T-helper 1 cell treated with Interleukin-12 subunit alpha and Interleukin-12 subunit beta and Interleukin-4 antibody, amounts not matched to agents 30 ng/mL and 1 ng/mL, for 36 hours (primary cell): ENCODE results near the gene POLR3GL. TPM values are rescaled to one million over a fixed set of nuclear protein-coding genes. Genes with fewer than 3 reads are reported as not detected.

Experiments
- intact Hi-C: fragments of 100-400 bp; cut with micrococcal nuclease; formaldehyde crosslinking; loops from one replicate; pipeline ENCODE4 v1.15.1; 2024
- total RNA-seq: library from RNA; stranded (reverse); gene quantifications from 2 replicates; pipeline ENCODE4 v1.2.3, GENCODE V29; 2022

POLR3GL gene
- total RNA-seq, 1 donor from 2014 or later, result 17.8 TPM

DNA sequence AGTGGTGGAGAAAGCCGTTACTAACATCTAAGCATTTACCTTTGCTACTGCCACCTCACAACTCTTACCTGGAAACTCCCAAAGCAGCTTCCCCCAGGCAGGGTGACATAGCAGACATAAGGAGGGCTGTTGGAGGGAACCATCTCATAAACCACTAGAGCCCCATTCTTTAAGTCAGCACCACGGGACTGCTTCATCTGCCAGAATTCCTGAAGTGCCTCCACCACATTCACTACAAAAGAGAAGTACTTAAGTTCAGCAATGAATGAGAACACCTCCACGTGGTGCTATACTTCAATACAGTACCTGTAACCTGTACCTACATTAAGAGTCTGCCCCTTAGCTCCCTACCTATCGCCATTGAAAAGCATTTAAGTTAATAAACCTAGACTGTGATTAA, 16.9 kb upstream of the POLR3GL start:
- intact Hi-C loops, result no loop called here

DNA sequence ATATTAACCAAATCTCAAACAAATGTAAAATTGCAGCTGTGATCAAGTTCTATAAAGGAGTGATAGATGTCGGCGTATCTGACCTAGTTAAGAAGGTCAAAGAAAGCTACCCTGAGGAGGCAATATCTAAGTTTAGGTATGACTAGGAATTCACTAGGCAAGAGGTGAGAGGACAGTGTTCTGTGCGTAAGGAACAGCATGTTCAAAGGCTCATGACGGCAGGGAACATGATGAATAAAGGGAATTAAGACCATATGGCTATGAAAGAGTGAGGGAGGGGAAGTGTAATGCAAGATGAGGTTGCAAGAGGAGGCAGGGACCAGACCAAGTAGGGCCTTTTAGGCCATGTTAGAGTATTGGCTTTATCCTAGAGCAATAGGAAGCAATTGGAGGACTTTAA, 15.3 kb upstream of the POLR3GL start:
- intact Hi-C loops, result no loop called here

DNA sequence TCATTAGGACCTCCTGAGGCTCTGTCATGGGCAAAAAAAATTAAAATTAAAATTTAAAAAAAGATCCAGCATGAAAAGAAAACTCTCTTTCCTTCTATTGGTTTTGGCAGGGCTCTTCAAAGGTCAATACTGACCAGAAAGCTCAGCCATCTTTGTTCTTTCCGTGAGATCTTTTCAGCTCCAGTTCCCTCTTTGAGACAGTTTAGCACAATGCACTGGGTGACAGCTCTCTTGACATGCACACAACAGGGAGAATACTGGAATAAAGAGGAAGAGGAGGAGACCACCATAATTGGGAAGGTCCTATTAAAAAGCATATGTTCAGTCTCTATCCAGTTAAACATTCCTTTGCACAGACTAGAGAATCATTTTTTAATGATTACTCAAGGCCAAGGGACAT, 13.0 kb upstream of the POLR3GL start:
- intact Hi-C loops, result no loop called here

DNA sequence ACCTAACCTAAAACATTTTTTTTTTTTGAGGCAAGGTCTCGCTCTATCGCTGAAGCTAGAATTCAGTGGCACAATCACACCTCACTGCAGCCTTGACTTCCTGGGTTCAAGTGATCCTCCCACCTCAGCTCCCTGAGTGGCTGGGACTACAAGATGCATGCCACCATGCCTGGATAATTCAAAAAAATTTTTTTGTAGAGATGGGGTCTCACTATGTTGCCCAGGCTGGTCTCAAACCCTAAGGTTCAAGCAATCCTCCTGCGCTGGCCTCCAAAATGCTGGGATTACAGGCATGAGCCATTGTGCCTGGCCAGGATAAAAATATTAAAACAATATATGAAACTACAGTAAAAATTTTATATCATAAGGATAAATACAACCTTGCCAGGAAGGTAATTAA, 11.6 kb upstream of the POLR3GL start:
- intact Hi-C loops, result no loop called here

DNA sequence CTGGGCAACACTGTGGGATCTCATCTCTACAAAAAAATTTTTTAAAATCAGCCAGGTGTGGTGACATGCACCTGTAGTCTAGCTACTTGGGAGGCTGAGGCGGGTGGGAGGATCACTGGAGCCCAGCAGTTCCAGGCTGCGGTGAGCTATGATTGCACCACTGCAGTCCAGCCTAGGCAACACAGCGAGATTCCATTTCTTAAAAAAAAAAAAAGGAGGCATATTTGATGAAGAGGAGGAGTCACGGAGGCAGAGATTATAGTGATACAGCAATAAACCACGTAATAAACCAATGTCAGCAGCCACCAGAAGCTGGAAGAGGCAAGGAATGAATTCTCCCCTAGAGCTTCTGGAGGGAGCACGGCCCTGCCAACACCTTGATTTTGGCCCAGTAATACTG, 10.6 kb upstream of the POLR3GL start:
- intact Hi-C loops, result no loop called here

DNA sequence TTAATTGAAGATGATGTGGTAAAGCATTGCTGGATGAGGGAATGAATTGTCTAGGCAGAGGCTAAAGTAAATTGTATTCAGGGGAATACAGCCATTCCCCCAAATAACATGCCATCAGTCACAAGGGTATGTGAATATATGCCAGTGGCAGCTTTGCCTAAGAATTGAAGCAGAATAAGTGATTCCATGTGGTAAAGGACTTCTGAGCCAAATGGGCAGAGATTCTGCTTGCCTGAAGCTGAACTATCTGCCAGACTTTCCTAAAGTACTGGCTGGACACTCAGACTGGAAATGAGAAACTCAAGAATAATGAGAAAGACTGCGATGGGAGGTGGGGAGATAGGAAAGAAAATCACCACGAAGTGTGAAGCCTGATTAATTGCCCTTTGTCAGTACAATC, 9.1 kb upstream of the POLR3GL start:
- intact Hi-C loops, result no loop called here

DNA sequence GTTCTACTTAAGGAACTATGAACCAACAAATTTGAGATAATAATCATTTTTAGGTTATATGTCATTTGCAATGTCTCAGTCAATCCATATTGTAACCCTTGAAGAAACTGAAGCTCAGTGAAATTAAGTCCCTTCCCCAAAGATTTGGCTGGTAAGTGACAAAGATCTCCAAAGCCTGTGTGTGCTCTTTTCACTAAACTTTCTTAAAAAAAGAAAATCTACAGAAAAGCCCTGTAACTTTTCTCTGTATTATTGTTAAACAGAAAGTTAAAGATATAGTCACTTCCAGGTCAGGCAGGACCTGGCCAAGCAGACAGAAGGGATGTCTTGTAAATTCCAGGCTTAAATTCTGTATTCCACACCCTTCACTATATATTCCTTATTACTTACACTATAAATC, 8.1 kb upstream of the POLR3GL start:
- intact Hi-C loops, result loop anchor here (1.0 to 2.0 kb wide), 2 partner anchors 8 to 98 kb away; partner anchors contain the start of genes ANKRD34A, PIAS3 and POLR3GL

DNA sequence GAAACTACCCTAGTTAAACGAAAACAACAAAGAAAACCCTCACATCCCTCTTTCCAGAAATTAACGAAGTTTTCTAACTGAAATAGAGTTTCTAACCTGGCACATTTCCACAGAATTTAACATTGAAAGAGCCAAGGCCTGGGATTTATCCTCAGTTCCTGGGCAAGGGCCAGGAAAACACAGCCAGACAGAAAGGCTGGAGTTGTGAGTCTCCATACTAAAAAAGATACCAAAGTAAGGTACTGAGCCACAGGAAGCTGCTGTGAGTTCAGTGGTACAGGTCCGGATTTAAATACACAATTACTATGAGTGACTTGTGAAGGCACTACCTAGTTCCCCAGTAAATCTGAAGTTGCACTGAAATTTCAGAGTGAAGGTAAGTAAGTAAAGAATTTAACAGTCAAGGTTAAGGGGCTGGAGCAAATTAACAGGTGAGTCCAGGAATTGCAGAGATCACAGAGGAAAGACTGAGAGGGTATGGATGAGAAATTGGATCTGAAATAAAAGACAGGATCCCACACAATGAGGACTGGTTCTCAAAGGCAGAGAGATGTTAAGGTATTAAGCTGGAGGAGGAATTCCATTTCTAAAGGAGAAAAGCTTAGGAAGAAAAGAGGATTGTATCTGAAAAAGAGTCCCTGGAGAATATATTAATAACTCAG, 7.6 kb upstream of the POLR3GL start:
- intact Hi-C loops, result loop anchor here (1.0 to 2.0 kb wide), 2 partner anchors 7 to 98 kb away; partner anchors contain the start of genes ANKRD34A, PIAS3 and POLR3GL

DNA sequence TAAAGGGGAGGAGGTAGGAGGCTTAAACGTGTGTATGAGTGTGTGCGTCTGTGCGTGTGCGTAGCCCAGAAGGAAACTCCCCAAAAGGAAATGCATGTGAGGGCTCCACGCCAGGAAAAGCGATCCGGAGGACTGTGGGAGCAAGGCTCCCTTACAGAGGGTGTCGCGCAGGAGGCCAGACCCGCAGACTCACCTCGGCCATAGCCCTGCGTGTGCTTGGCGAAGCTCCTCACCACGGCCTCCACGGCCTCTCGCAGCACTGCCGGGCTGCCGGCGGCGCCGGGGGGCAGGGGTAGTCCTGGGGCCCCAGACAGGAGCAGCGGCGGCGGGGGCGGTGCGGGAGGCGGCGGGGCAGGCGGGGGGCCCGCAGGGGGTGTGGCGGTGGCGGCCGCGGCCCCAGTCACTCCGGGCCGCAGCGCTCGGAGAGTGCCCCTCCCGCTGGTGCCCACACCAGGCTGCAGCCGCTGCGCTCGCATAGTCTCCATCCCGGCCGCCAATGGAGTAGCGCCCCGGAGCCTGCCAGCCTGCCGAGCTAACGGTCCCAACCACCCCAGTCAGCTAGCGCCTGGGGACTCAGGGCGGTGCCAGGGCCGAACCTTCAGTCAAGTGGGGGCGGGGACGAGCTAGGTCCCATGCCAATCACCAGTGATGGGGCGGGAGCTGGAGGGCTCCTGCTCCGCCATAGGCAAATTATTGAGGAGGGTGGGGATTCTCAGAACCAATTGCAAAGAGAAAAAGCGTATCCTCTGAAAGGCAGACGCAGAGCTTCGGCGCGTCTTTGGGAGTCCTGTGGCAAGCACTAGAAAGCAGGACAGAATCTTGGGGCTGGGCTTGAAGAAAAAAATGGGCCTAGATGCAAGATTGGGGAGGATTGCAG, 6.8 kb upstream of the POLR3GL start, which contains the start of gene LIX1L:
Gene LIX1L (minus strand): TSS at position 575 of the 877 bp plus-strand sequence. CDS start 90 bp downstream, at position 485.
- intact Hi-C loops, result loop anchor here (1.0 to 2.0 kb wide), 8 partner anchors 21 to 133 kb away; partner anchors contain the start of genes ANKRD35, PEX11B, PIAS3 and POLR3C

DNA sequence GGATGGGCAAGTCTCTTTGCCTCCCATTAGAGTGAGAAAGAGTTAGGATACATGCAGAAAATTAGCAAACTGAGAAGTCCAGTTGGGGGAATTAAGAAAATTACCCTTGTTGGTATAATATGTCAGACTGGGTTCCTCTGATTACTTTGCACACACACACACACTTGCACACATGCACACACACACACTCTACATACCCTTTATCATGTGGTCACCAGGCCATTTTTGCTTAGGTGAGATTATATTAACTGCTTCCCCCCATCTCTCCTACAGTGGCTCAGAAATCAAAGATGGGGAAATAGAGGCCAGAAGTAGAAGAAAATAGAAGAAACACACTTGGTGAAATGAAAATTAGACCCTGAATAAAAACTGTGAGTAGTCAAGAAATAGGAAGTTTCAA, 5.8 kb upstream of the POLR3GL start:
- intact Hi-C loops, result loop anchor here (1.0 to 2.0 kb wide), 7 partner anchors 20 to 134 kb away; partner anchors contain the start of genes ANKRD35, PEX11B, POLR3C and RBM8A

DNA sequence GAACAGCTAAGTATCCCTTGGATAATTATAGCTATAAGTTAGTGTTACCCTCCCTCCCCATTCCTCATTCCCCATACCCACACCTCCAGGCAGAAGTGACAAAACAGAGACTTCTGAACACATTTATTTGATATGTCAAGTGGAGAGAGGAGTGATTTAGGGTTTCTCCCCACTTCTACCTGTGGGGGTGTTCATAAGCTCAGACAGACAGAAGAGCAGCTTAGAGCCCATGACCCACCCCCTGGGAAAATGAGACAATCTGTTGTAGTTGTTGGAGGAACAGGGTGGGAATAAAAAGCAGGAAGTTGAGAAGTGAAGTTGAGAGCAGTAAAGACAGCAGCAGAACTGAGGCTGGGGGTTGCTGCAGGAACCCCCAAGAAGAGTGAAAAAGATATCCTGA, 5.2 kb upstream of the POLR3GL start:
- intact Hi-C loops, result loop anchor here (2.0 kb wide), 1 partner anchor 135 kb away; the partner anchor contains the start of genes POLR3C and RNF115

DNA sequence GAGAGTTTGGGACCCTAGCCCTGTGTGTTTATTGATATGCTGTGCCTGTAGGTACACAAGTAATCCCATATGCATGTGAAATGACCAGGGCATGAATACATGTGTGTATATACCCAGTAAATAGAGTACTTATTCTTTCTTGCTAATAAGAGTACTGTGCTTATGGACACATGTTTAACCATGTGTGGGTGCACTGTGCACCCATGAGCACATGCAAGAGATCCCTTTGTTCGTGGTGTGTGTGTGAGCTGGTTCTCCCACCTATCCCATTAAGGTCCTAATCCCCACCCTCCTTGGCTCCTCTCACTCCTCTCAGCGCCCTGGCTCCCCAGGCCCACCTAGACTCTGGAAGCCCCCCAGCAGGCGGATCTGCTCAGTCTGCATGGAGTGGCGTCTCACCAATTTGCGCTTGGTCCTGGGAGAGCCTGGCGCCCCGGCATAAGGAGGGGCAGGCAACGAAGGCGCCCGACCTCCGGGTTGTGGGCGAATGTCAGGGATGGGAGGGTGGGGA, 4.5 kb upstream of the POLR3GL start:
- intact Hi-C loops, result loop anchor here (2.0 kb wide), 1 partner anchor 135 kb away; the partner anchor contains the start of genes POLR3C and RNF115

DNA sequence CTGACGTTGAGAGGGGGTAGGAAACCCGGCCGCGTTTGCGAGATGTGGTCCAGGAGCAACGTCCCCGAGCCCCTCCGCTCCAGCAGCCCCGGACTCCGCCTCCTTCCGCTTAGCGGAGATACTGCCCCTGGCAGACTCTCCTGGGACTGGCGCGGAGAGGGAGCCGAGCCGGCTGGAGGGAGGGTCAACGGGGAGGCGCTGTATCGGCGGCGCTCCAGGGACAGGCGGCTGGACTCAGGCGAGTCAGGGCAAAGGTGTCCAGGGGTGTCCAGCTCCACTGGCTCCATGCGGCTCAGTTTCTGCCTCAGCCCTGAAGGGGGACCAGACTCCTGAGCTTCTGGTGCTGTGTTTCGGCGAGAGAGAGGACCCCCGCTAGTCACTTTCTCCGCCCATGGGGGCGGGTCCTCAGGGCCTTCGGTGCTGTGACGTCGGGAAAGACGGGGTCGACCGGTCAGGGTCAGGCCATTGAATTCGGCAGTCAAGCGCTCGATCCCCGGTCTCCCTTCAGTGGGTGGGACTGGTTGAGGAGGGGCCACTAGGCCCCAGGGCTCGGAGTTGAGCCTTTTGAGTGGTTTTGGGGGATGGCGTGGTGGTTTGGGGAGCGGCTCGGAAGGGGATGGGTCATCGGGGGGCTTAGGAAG, 3.9 kb upstream of the POLR3GL start:
- intact Hi-C loops, result no loop called here

DNA sequence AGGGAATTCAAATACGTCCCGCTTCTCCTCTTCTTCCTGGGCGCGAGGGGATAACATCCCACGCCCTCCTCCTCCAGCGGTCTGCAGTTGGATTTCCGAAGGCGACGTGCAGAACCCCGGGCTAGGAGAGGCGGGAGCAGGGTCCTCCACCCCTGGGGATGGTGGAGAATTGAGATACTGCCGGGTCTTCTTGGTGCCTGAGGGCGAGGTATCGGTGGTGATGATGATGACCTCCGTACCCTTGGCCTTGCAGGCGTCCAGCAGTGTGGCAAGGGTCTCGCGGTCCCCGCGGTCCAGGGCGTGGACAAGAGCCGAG, 3.4 kb upstream of the POLR3GL start:
- intact Hi-C loops, result no loop called here

DNA sequence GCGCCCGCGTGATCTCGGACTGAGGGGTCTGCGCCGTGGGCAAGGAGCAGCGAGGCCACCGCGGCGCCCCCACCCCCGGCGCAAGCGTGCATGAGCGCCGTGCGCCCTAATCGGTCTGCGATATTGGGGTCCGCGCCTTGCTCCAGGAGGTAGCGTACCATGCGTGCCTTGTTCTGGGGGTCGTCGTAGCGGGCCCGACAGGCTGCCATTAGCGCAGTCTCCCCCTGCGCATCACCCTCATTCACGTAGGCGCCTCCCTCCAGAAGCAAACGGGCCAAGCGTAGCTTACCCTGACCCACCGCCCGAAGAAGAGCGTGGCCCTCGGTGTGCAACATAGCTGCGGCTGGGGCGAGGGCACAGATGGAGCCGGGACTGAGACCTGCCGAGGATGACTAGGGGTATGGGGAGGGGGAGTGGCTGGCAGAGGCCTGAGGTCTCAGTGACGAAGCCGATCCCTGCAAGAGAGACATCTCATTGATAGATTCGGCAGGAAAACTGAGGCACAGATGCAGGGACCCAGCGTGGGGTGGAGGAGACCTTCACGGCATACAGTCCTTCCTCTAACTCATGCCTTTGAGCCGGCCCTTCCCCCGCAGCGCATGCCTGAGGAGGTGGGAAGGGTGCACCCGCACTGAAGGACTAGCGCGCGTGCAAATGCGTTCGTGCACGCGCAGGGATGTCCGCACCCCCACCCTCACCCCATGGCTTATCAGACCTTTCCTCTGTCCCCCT, 2.9 kb upstream of the POLR3GL start:
- intact Hi-C loops, result no loop called here

DNA sequence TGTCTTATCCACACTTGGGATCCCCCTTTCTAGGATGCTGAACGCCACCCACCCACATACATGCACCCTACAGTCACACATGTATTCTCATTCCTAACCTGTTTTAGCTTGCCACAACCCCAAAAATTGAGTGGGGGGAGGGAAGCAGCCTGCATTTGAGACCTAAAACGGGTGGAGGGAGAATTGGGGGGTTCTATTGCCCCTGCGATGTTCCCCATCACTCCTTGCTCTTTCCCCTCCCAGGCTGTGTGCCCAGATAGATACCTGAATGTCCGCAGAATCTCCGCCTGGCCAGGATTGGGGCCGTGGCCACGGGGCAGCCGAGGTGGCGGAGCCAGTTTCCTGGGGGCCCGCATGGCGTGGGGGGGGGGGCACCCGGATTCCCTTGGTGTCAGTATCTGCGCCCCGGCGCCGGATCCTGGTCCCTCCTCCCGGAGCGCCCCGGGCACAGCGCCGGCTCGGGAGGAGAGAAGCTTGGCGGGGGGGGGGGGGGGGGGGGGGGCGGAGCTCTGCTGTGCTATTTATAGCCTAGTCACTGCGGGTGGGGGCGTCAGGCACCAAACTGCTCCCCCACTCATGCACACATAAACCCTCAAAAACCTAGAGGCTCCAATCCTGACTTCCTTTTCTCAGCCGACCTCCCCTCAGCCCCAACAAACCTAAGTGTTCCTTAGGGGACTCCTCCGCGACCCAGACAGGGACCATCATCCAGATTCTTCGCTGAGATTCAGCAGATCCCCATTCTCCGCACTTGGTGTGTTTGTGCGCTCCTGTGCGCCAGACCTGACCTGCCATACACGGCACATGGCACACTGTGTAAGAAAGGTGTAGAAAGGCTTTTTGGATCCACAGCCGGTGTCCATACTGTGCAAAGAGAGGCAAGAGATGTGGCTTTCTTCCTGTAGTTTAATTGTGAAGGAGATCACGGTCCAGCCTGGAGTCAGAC, 2.1 kb upstream of the POLR3GL start:
- intact Hi-C loops, result no loop called here

DNA sequence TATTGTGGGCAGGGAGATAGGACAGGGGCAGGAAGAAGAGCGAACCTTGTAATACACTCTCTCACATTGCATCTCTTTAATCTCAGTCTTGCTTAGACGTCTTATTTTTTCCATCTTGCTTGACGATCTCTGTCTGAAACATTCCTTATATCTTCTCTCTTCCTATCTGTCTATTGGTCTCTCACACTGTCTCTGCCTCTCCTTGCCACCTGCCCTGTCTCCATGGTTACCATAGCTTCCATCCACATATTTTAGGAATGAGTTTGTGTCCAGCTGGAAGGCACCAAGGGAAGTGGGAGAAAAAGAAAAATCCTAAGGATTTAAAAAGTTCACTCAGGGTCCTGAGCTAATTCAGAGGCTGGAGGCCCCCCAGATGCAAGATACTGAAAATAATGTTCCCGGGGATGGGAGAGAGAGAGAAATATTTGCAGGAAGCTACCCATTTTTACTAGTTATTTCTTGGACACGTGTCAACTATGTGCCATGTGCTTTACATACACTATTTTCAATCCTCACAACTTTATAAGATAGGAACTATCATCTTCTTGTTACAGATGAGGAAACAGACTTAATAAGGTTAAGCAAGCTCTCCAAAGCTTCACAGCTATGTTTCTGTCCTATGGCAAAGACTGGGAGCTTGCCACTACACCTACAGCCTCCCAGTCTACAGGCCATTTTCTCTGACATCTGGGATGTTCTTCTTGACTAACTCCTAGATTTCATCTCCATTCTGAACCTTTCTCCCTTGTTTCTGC, 1.0 kb upstream of the POLR3GL start:
- intact Hi-C loops, result loop anchor here (1.0 to 2.0 kb wide), 9 partner anchors 7 to 118 kb away; partner anchors contain the start of genes ANKRD35, NUDT17, PEX11B and PIAS3

DNA sequence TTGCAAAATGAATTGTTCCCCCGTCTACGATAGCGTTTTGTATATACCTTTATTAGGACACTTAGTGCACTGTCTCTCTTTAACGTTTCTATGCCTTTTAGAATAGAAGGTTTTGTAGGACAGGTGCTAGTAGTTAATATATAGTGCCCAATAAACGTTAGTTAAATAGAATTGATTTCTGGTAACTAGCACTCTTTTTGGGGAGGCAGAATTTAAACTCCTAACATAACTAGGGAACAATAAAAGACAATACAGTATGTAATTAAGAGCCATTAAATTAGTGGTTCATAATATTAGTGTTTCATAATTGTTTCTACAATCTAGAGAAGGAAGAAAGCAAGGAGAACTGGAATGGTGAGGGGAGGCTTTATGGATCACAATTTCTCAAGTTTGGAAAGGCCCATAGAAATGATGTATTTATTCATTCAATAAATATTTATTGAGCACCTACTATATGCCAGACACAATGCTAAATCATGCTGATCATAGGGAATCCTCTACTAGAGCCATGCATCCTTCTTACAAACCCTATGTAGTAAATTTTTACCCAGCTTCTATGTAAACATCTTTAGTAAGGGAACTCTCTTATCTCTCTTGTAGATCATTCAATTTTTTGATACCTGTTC, 742 bp downstream of the POLR3GL start:
- intact Hi-C loops, result loop anchor here (2.0 kb wide), 1 partner anchor 106 kb away; the partner anchor contains the start of gene PIAS3
